Endothelial cell of umbilical vein (primary cell): ENCODE data around the gene FMNL2. TPM values are rescaled to one million over a fixed set of nuclear protein-coding genes. Genes with fewer than 3 reads are reported as not detected.

Experiments used
- BruUV-seq: library from RNA; stranded (reverse); fragments of 400-500 nt; replicated peaks from 2 replicates; lab custom pipeline; 2021; lab: Mats Ljungman, UMichigan
- CTCF ChIA-PET: fragments of 300-600, 350-600 bp; sonication (Branson Sonifier 250); formaldehyde crosslinking; loops from one replicate; lab custom pipeline; 2021; ENCODE audit warnings: antibody characterized with exemption, inconsistent platforms; lab: Charles Lee
- POLR2A ChIA-PET: fragments of 300-600, 350-600 bp; sonication (Branson Sonifier 250); formaldehyde crosslinking; loops from one replicate; lab custom pipeline; 2021; ENCODE audit warnings: antibody characterized with exemption, inconsistent platforms; lab: Charles Lee
- DNase-seq: peaks from one replicate; pipeline ENCODE4 v3.0.0-alpha.2; 2011; ENCODE audit warnings: low read depth, low spot score
- FAIRE-seq: peaks from 2 replicates; lab custom pipeline; 2011; peaks lifted over from hg19 to GRCh38; lab: Jason Lieb, UNC
- H2AFZ ChIP-seq: 2 replicates; pipeline ENCODE4 v1.6.0; 2012; ENCODE audit warnings: low read depth, low read length, control low read depth, inconsistent platforms
- H3K27ac ChIP-seq: 2 replicates; pipeline ENCODE4 v1.5.1; 2011; ENCODE audit warnings: low read depth, mild to moderate bottlenecking, control low read depth, low read length, moderate library complexity; ENCODE audit not compliant: insufficient read depth
- H3K27me3 ChIP-seq, 2 experiments: 2 replicates each; pipeline versions ENCODE4 v1.6.0 to v1.6.1; 2011; ENCODE audit warnings: low read length in 2 of 2, mixed read lengths in 1 of 2; ENCODE audit not compliant: control insufficient read depth in 2 of 2, insufficient read depth in 2 of 2
- H3K36me3 ChIP-seq, 2 experiments: 2 replicates in 1 of 2; 3 replicates in 1 of 2; pipeline ENCODE4 v1.5.1; 2011; ENCODE audit warnings: low read length in 2 of 2, mild to moderate bottlenecking in 1 of 2, moderate library complexity in 1 of 2; ENCODE audit not compliant: control insufficient read depth in 2 of 2, insufficient read depth in 2 of 2; ENCODE audit errors: extremely low read depth in 1 of 2
- H3K4me1 ChIP-seq: 3 replicates; pipeline ENCODE4 v1.5.1; 2011; ENCODE audit warnings: mild to moderate bottlenecking, low read length; ENCODE audit not compliant: control insufficient read depth, insufficient read depth; ENCODE audit errors: extremely low read depth
- H3K4me2 ChIP-seq: 2 replicates; pipeline ENCODE4 v1.6.1; 2011; ENCODE audit warnings: low read length, control low read depth, mixed read lengths; ENCODE audit not compliant: insufficient read depth
- H3K4me3 ChIP-seq, 3 experiments: fragments of 200-600 bp in 1 of 3; sonication (generic), shearing (Covaris generic) in 1 of 3; replicated peaks in 1 of 3; 2 replicates each; pipeline ENCODE4 v1.5.1; 2011 to 2016; ENCODE audit warnings: control low read depth in 3 of 3, low read length in 3 of 3, mild to moderate bottlenecking in 2 of 3, inconsistent platforms in 1 of 3, low read depth in 1 of 3, moderate library complexity in 1 of 3; ENCODE audit not compliant: insufficient read depth in 1 of 3
- H3K79me2 ChIP-seq: 2 replicates; pipeline ENCODE4 v1.6.0; 2012; ENCODE audit warnings: low read length, inconsistent platforms; ENCODE audit not compliant: control insufficient read depth, insufficient read depth
- H3K9ac ChIP-seq: replicated peaks from 2 replicates; pipeline ENCODE3; 2011; ENCODE audit warnings: low read length, control low read depth; ENCODE audit not compliant: insufficient read depth; ENCODE audit errors: extremely low read depth
- H3K9me1 ChIP-seq: replicated peaks from 3 replicates; pipeline ENCODE4 v1.6.0; 2011; ENCODE audit warnings: mild to moderate bottlenecking, low read length; ENCODE audit not compliant: control insufficient read depth, insufficient read depth; ENCODE audit errors: extremely low read depth
- H3K9me3 ChIP-seq: replicated peaks from 2 replicates; pipeline ENCODE4 v1.5.1; 2012; ENCODE audit warnings: low read length, inconsistent platforms; ENCODE audit not compliant: control insufficient read depth, insufficient read depth
- H4K20me1 ChIP-seq: replicated peaks from 2 replicates; pipeline ENCODE3; 2011; ENCODE audit warnings: mild to moderate bottlenecking, low read length; ENCODE audit not compliant: control insufficient read depth, insufficient read depth; ENCODE audit errors: extremely low read depth
- CTCF ChIP-seq, 2 donors: IDR thresholded peaks; 1 replicate in 1 of 2; 2 replicates in 1 of 2; pipeline ENCODE4 v1.5.1; 2011; ENCODE audit warnings: low read length in 2 of 2, mild to moderate bottlenecking in 2 of 2, moderate library complexity in 2 of 2, control low read depth in 1 of 2, inconsistent platforms in 1 of 2, low read depth in 1 of 2; ENCODE audit not compliant: insufficient read depth in 1 of 2; ENCODE audit errors: extremely low read depth in 1 of 2
- EZH2 ChIP-seq: IDR thresholded peaks from 2 replicates; pipeline ENCODE4 v1.6.1; 2012; ENCODE audit warnings: borderline replicate concordance, low read depth, mild to moderate bottlenecking, moderate library complexity, low read length, inconsistent platforms; ENCODE audit not compliant: severe bottlenecking
- FOS ChIP-seq: IDR thresholded peaks from 2 replicates; pipeline ENCODE4 v1.6.1; 2011; ENCODE audit warnings: mild to moderate bottlenecking, low read length, moderate library complexity, borderline replicate concordance; ENCODE audit not compliant: insufficient read depth
- GATA2 ChIP-seq: IDR thresholded peaks from 2 replicates; pipeline ENCODE4 v1.7.0; 2011; ENCODE audit warnings: low read depth, mild to moderate bottlenecking, moderate library complexity, mixed read lengths, low read length; ENCODE audit not compliant: insufficient read length, insufficient read depth
- JUN ChIP-seq: IDR thresholded peaks from 2 replicates; pipeline ENCODE4 v1.6.1; 2011; ENCODE audit warnings: borderline replicate concordance, low read depth; ENCODE audit not compliant: insufficient read length, insufficient read depth
- MAX ChIP-seq: IDR thresholded peaks from 2 replicates; pipeline ENCODE4 v1.6.1; 2011; ENCODE audit not compliant: insufficient read depth, insufficient read length
- MYC ChIP-seq: IDR thresholded peaks from one replicate; pipeline ENCODE4 v1.6.1; 2011; ENCODE audit warnings: mild to moderate bottlenecking, low read depth, low read length
- POLR2A ChIP-seq: IDR thresholded peaks from 2 replicates; pipeline ENCODE4 v1.6.1; 2012; ENCODE audit warnings: low read depth, mild to moderate bottlenecking, control low read depth, low read length
- POLR2AphosphoS5 ChIP-seq: IDR thresholded peaks from 2 replicates; pipeline ENCODE4 v1.6.1; 2012; ENCODE audit warnings: low read depth, mild to moderate bottlenecking, control low read depth, low read length, moderate library complexity; ENCODE audit not compliant: insufficient read depth
- dilution Hi-C: fragments of 300-500 bp; cut with MboI; formaldehyde crosslinking; loops from one replicate; pipeline ENCODE4 v1.15.0; 2019; ENCODE audit warnings: low sequenced_read_pairs; ENCODE audit not compliant: extremely low pct_ligation_motif_present
- intact Hi-C: fragments of 100-400 bp; cut with micrococcal nuclease; formaldehyde crosslinking; loops from one replicate; pipeline ENCODE4 v1.10.0; 2022
- polyA plus RNA-seq, 4 experiments: library from polyadenylated mRNA; depleted of rRNA in 3 of 4; stranded (reverse) in 3 of 4; unstranded in 1 of 4; fragments of >200 nt; gene quantifications; 2 replicates each; pipeline versions ENCODE4 v1.2.1 to v1.2.3, GENCODE V29; 2011 to 2012; ENCODE audit warnings: missing spikeins in 1 of 4
- total RNA-seq: library from RNA; stranded (reverse); gene quantifications from 2 replicates; pipeline ENCODE4 v1.2.3, GENCODE V29; 2021

FMNL2 gene
- total and polyA plus RNA-seq, 2 donors (not counting 3 experiments of a cell fraction or from before 2014, with no cell fraction given): 8.3 to 28.0 TPM

GRCh38 chr2:152678808-152679207 is 343.8 kb downstream of the FMNL2 start:
- dilution Hi-C loops (no loop called here), intact Hi-C loops (no loop called here)
- TF ChIP-seq MAX (no peak), GATA2 (no peak), EZH2 (no peak), FOS (no peak), CTCF (IDR thresholded peaks at IDR 0.05; ENCODE audit: extremely low read depth in 1 of 2, insufficient read depth in 1 of 2, low read depth in 1 of 2, low read length in 2 of 2) (no peak), POLR2AphosphoS5 (no peak), POLR2A (no peak), MYC (no peak), JUN (no peak)
- DNase-seq: no peak
- ChIA-PET POLR2A (no interaction called here), CTCF (no interaction called here)
- Histone ChIP-seq H3K27me3 (no peaks in the 10 kb centered on the region), H4K20me1 (no peaks in the 10 kb centered on the region), H3K79me2 (peaks cover 13% of the 10 kb centered on the region), H3K9me3 (no peaks in the 10 kb centered on the region), H3K9ac (no peak overlapping the region), H3K4me1 (no peaks in the 10 kb centered on the region), H2AFZ (no peak overlapping the region), H3K9me1 (no peaks in the 10 kb centered on the region), H3K4me3 (no peak overlapping the region), H3K4me2 (no peak overlapping the region), H3K27ac (no peak overlapping the region), H3K36me3 (peaks cover 7 to 19% of the 10 kb centered on the region in 2 experiments)
- no peak for FAIRE-seq
- BruUV-seq: no TSS peak
